AG08395 (cell line): Measurements from ENCODE around the gene RNF220.
"Not testable (repeated sequence)": the region's sequence is repeated elsewhere in the genome, so short reads cannot be mapped to it uniquely, and the experiment has no call there.

ENCODE experiments used
- DNase-seq: peaks from one replicate; pipeline ENCODE4 v3.0.0; 2012; ENCODE audit warnings: mixed read lengths, low spot score

RNF220 gene

GRCh38 chr1:44677201-44677766, 272.2 kb downstream of the RNF220 start:
- peak; percentile 57 for DNase-seq

- no peak for DNase-seq
Measured at GRCh38 chr1:44678120-44678519, 273.1 kb downstream of the RNF220 start.

- DNase-seq, result no peak
Measured at GRCh38 chr1:44678626-44679025, 273.6 kb downstream of the RNF220 start.

GRCh38 chr1:44679468-44679867, 274.4 kb downstream of the RNF220 start:
- no peak for DNase-seq

- DNase-seq, result no peak
Measured at GRCh38 chr1:44681905-44682882, 277.1 kb downstream of the RNF220 start.

GRCh38 chr1:44682883-44683265, 277.8 kb downstream of the RNF220 start:
- DNase-seq, result no peak

GRCh38 chr1:44684525-44684924, 279.5 kb downstream of the RNF220 start:
- no peak for DNase-seq

- no peak for DNase-seq
Measured at GRCh38 chr1:44685218-44685617, 280.2 kb downstream of the RNF220 start.

- no peak for DNase-seq
Measured at GRCh38 chr1:44685881-44686280, 280.8 kb downstream of the RNF220 start.

GRCh38 chr1:44688760-44689446, 283.8 kb downstream of the RNF220 start:
- DNase-seq, result no peak

- DNase-seq, result no peak
Measured at GRCh38 chr1:44689447-44689765, 284.4 kb downstream of the RNF220 start.

GRCh38 chr1:44693159-44693558, 288.1 kb downstream of the RNF220 start:
- DNase-seq, result no peak

- DNase-seq, result no peak
Measured at GRCh38 chr1:44693900-44694299, 288.8 kb downstream of the RNF220 start.

- no peak for DNase-seq
Measured at GRCh38 chr1:44694863-44695478, 289.9 kb downstream of the RNF220 start.

- DNase-seq, result no peak
Measured at GRCh38 chr1:44695671-44696070, 290.6 kb downstream of the RNF220 start.

GRCh38 chr1:44696101-44696500, 291.0 kb downstream of the RNF220 start:
- no peak for DNase-seq

GRCh38 chr1:44696789-44697345, 291.8 kb downstream of the RNF220 start:
- DNase-seq, result no peak

GRCh38 chr1:44698138-44698537, 293.1 kb downstream of the RNF220 start:
- no peak for DNase-seq

- DNase-seq, result not testable (repeated sequence)
Measured at GRCh38 chr1:44699375-44699774, 294.3 kb downstream of the RNF220 start.

GRCh38 chr1:44700573-44700972, 295.5 kb downstream of the RNF220 start:
- DNase-seq, result no peak

- DNase-seq, result no peak
Measured at GRCh38 chr1:44701141-44701573, 296.1 kb downstream of the RNF220 start.
